GM12865 (cell line): Measurements from ENCODE around the gene NEK1.
"Not testable (repeated sequence)": the region's sequence is repeated elsewhere in the genome, so short reads cannot be mapped to it uniquely, and the experiment has no call there.

ENCODE experiments used
- DNase-seq: peaks from one replicate; pipeline ENCODE4 v3.0.0; 2010; ENCODE audit warnings: low read depth
- H3K4me3 ChIP-seq: 2 replicates; pipeline ENCODE4 v1.5.1; 2011; ENCODE audit warnings: mild to moderate bottlenecking, low read depth, low read length, control low read depth
- TF ChIP-seq, protein P1 (sequence below): IDR thresholded peaks from 2 replicates; pipeline ENCODE4 v1.5.1; 2011; ENCODE audit warnings: low read length, control low read depth, low read depth, inconsistent platforms; ENCODE audit not compliant: insufficient read depth; ENCODE audit errors: missing control alignments

Gene NEK1

DNA sequence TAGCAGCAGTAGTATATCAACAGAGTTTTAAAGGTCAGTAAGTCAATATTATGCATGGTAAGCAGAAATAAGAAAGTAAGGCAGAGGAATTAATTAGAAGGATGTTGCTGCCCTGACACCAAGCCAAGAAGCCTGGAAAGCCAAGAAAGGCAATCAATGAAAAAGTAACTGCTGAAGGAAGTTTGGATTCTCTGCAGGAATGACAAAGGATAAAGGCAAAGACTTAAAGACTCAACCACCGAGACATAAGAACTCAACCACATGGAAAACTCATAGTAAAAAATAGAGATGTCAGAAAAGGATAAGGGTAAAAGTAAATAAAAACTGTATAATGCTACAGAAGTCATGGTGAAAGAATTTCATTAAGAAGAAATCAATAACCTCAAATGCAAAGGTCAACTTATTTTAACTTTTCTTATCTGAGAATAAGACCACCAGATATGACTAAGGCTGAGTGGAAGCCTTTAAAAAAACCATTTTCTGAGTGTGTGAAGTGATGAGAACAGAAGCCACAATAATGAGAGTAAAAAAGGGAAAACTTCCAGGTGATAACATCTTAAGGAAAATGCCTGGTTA, 55.2 kb downstream of the NEK1 start:
- TF ChIP-seq, protein P1, sequence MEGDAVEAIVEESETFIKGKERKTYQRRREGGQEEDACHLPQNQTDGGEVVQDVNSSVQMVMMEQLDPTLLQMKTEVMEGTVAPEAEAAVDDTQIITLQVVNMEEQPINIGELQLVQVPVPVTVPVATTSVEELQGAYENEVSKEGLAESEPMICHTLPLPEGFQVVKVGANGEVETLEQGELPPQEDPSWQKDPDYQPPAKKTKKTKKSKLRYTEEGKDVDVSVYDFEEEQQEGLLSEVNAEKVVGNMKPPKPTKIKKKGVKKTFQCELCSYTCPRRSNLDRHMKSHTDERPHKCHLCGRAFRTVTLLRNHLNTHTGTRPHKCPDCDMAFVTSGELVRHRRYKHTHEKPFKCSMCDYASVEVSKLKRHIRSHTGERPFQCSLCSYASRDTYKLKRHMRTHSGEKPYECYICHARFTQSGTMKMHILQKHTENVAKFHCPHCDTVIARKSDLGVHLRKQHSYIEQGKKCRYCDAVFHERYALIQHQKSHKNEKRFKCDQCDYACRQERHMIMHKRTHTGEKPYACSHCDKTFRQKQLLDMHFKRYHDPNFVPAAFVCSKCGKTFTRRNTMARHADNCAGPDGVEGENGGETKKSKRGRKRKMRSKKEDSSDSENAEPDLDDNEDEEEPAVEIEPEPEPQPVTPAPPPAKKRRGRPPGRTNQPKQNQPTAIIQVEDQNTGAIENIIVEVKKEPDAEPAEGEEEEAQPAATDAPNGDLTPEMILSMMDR: no peak
- H3K4me3 ChIP-seq: no peak overlapping the region
- DNase-seq: no peak

DNA sequence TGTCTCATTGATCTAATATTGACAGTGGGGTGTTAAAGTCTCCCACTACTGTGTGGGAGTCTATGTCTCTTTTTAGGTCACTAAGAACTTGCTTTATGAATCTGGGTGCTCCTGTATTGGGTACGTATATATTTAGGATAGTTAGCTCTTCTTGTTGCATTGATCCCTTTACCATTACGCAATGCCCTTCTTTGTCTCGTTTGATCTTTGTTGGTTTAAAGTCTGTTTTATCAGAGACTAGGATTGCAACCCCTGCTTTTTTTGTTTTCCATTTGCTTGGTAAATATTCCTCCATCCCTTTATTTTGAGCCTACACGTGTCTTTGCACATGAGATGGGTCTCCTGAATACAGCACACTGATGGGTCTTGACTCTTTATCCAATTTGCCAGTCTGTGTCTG, 65.8 kb downstream of the NEK1 start:
- DNase-seq, H3K4me3 ChIP-seq: not testable (repeated sequence)

DNA sequence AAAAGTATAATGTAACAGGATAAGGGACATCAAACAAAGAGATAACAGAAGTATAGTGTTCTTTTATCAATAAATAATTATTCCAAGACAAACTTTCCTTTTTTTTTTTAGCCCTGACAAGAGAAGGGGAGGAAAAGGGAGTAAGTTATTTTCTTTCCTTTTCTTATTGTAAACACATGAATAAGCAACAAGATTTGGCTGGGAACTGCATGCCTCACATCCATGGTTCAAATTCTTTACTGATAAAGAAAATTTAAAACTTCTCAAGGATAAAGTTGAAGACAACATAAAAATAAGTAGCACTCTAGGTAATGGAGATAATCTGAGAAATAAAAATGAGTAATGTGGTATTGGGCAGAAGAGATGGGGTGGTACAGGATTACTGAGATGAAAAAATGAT, 71.6 kb downstream of the NEK1 start:
- no peak overlapping the region for H3K4me3 ChIP-seq
- DNase-seq: no peak
- TF ChIP-seq, protein P1: no peak

DNA sequence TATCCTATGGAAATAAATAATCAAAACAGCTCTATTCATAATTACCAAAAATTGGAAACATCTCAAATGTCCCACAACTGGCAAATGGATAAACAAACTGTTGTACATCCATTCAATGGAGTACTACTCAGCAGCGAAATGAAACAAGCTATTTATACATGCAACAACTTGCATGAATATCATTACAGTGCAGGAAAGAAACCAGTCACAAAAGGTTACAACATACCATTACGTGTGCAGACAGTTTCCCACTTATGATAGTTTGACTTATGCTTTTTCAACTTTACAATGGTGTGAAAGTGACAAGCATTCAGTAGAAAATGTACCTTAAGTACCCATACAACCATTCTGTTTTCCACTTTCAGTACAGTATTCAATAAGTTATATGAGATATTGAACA, 82.3 kb downstream of the NEK1 start:
- no peak for DNase-seq
- TF ChIP-seq, protein P1: no peak

DNA sequence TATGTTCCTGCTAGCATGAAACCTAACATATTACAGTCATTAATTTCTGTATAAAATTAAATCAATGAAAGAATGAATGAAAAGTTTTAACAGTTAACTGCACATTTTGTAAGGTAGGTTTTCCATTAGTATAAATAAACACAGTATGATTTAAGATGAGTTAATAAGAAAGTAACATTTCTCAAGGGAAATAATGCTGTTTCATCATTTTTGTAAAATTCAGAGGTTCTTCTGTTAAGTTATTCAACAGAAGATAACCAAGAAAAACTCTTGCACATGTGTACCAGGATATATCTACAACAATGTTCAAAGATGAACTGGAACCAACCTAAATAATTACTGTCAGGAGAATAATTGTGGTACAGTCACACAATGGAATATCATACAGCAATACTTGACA, 88.6 kb downstream of the NEK1 start:
- TF ChIP-seq, protein P1: no peak
- no peak overlapping the region for H3K4me3 ChIP-seq
- no peak for DNase-seq

More for the DNA sequence above, 82.3 kb downstream of the NEK1 start:
- H3K4me3 ChIP-seq: no peak overlapping the region

DNA sequence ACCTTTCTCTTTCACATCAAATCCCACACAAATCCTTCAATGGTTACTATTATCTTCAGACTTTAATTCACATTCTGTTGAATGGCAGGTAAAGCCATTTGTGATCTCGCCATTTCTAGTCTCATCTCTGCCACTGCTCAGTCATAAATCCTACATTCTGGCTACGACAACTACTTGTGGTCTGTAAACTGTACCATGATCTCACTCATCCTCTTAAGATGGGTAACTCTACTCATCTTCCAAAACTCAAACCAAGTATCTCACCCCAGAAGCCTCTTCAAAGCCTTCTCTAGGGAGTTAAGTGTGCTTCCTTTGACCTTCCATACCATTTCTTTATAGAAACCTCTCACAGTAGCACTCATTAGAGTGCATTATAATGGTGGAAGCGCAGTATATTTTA, 101.8 kb downstream of the NEK1 start:
- TF ChIP-seq, protein P1: no peak
- no peak for DNase-seq

DNA sequence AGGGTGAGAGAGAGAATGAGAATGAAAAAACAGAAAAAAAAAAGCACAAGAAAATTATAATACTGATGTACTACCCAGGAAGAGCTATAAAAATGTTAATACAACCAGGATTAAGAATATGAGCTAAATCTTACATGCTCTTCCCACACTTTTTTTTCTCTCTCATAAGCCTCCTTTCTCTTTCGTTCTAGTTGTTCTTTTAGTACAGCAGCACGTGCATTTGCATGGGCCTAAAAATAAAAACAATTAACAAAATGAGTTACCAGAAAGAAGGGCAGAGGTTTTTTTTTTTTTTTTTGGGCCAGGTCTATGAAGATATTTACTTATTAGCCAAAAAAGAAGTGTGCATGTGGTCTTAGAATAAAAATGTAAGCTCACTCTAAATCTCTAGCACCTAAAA, 105.5 kb downstream of the NEK1 start:
- DNase-seq: no peak
- no peak overlapping the region for H3K4me3 ChIP-seq
- TF ChIP-seq, protein P1: no peak

More for the DNA sequence above, 101.8 kb downstream of the NEK1 start:
- no peak overlapping the region for H3K4me3 ChIP-seq

DNA sequence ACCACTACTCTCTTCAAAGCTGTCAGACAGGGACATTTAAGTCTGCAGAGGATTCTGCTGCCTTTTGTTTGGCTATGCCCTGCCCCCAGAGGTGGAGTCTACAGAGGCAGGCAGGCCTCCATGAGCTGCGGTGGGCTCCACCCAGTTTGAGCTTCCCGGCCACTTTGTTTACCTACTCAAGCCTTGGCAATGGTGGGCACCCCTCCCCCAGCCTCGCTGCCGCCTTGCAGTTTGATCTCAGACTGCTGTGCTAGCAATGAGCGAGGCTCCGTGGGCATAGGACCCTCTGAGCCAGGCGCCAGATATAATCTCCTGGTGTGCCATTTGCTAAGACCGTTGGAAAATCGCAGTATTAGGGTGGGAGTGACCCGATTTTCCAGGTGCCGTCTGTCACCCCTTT, 112.5 kb downstream of the NEK1 start:
- not testable (repeated sequence) for DNase-seq, H3K4me3 ChIP-seq

DNA sequence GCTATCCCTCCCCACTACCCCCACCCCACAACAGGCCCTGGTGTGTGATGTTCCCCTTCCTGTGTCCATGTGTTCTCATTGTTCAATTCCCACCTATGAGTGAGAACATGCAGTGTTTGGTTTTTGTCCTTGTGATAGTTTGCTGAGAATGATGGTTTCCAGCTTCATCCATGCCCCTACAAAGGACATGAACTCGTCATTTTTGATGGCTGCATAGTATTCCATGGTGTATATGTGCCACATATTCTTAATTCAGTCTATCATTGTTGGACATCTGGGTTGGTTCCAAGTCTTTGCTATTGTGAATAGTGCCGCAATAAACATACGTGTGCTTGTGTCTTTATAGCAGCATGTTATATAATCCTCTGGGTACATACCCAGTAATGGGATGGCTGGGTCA, 118.1 kb downstream of the NEK1 start:
- H3K4me3 ChIP-seq, DNase-seq: not testable (repeated sequence)
